OCI-LY3 (cell line): Measurements from ENCODE around the gene ARHGEF16.

Source experiments
- CTCF ChIP-seq: fragments of 200-600, 300-600 bp; sonication (generic); IDR thresholded peaks from 2 replicates; pipeline ENCODE4 v1.5.1; 2014; ENCODE audit warnings: antibody characterized with exemption, low read length, low read depth
- EZH2phosphoT487 ChIP-seq: fragments of 200-600 bp; shearing (Covaris generic); IDR thresholded peaks from 2 replicates; pipeline ENCODE4 v1.6.1; 2018; ENCODE audit warnings: antibody characterized with exemption, mixed run types, low read depth

DNA sequence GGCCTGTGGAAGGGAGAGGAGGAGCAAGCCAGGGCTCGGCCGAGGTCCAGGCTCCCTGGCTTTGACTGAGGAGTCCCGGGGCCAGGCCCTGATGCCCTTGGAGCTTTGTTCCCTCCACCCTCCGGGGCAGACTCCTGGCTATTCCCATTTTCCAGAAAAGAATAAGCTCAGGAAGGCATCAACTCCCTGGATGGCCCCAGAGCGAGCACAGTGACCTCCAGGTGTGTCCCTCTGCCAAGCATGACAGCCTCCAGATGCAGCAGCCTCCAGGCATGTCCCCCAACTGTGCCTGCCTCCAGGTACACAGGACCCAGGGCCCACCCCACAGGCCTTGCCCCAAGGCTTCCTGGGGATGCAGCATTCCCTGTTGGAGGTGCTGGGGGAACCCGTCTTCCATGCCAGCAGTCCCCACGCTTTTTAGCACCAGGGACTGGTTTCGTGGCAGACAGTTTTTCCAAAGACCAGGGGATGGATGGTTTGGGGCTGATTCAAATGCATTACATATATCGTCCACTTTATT, 15.7 kb upstream of the ARHGEF16 start:
- no peak for TF ChIP-seq CTCF
- TF ChIP-seq EZH2phosphoT487: no peak
